ENCODE results near the gene PCDHGB3. TPM values are rescaled to one million over a fixed set of nuclear protein-coding genes. Genes with fewer than 3 reads are reported as not detected.
A peak's percentile ranks its signal among the peaks of the same experiment; 100 is the strongest.

Gene PCDHGB3
- polyA plus RNA-seq, 1 of the 3 experiments (the other 2 are of a cell fraction), result 0.53 TPM

- Histone ChIP-seq H2AFZ (ENCODE audit: low read depth) (peak within 1 kb of the TSS; percentile 76), H3K79me2 (ENCODE audit: insufficient read depth) (0 out of 2 replicates have a peak, but pooled peaks cover 5% of the 10 kb centered on the region), H3K27ac (ENCODE audit: low read depth in 2 of 2, low read length in 1 of 2) (peak within 1 kb of the TSS; percentile 55 to 83), H3K27me3 (ENCODE audit: insufficient read depth) (no peaks in the 10 kb centered on the region), H3K4me3 (ENCODE audit: low read depth in 2 of 2, low read length in 1 of 2) (peak within 1 kb of the TSS; percentile 53 to 62), H3K9ac (peak within 1 kb of the TSS; percentile 74), H3K9me3 (no peaks in the 10 kb centered on the region), H4K20me1 (ENCODE audit: insufficient read depth) (no peaks in the 10 kb centered on the region), H3K4me2 (peak within 1 kb of the TSS; percentile 58), H3F3A (replicated peaks; ENCODE audit: insufficient read depth) (no peaks in the 10 kb centered on the region), H3K4me1 (ENCODE audit: control insufficient read depth in 1 of 2, insufficient read depth in 2 of 2, low read depth in 1 of 2, low read length in 1 of 2) (no peaks in the 10 kb centered on the region; a peak in 1 of 4 replicates), H3K9me2 (no peaks in the 10 kb centered on the region), H3K36me3 (replicated peaks in 1 of 2; ENCODE audit: control insufficient read depth in 1 of 2, insufficient read depth in 2 of 2, low read length in 1 of 2) (peaks cover 0 to 4% of the 10 kb centered on the region in 2 experiments)
- DNase-seq, result peak; percentile 70
- ChIA-PET CTCF (interaction anchor here (1.0 to 2.2 kb wide), 14 partner anchors 11 to 261 kb away, joined by 3 to 16 read pairs (median 4); partner anchors contain the start of genes PCDHB14 and PCDHB4), POLR2A (interaction anchor here (1.2 to 1.5 kb wide), 3 partner anchors 62 to 178 kb away, joined by 3 to 6 read pairs (median 4); partner anchors contain the start of gene TAF7)
- 30% methylated on average over 36 of the region's 37 CpGs for WGBS (ENCODE audit: low lambda C conversion rate)
- TF ChIP-seq SMC3 (IDR thresholded peaks at IDR 0.05; ENCODE audit: low read depth, low read length) (peak; percentile 60), TEAD4 (IDR thresholded peaks at IDR 0.05; ENCODE audit: borderline replicate concordance, insufficient read depth) (no peak), RAD21 (IDR thresholded peaks at IDR 0.05; ENCODE audit: low read length) (peak; percentile 83), JUND (IDR thresholded peaks at IDR 0.05) (no peak), YY1 (IDR thresholded peaks at IDR 0.05; ENCODE audit: low read depth) (peak; percentile 63; the same call in 1 of the 2 replicates), TAF1 (IDR thresholded peaks at IDR 0.05; ENCODE audit: borderline replicate concordance, low read depth, low read length) (no peak), CTCF (IDR thresholded peaks at IDR 0.05) (peak; percentile 65), ELF1 (IDR thresholded peaks at IDR 0.05) (no peak), NFIC (IDR thresholded peaks at IDR 0.05; ENCODE audit: borderline replicate concordance) (no peak), GATA2 (CRISPR knock-in tag; IDR thresholded peaks at IDR 0.05) (no peak)
These were observed 12.6 kb downstream of the PCDHGB3 start, which contains the start of gene PCDHGA7 for GRCh38 chr5:141382469-141383294. TSS of gene PCDHGA7 (plus strand) at chr5:141382742. CDS start at chr5:141382900, 158 bp downstream.

GRCh38 chr5:141383345-141383744, 13.3 kb downstream of the PCDHGB3 start:
- ChIA-PET POLR2A (interaction anchor here (1.2 to 1.5 kb wide), 2 partner anchors 174 to 177 kb away, joined by 4 to 6 read pairs; no protein-coding TSS in a partner anchor), CTCF (interaction anchor here (1.0 to 2.2 kb wide), 11 partner anchors 12 to 261 kb away, joined by 3 to 16 read pairs (median 5); partner anchors contain the start of genes PCDHB14 and PCDHB4)
- WGBS (ENCODE audit: low lambda C conversion rate), result 64% methylated on average over 21 of the region's 21 CpGs
- Histone ChIP-seq H3K27ac (ENCODE audit: low read depth in 2 of 2, low read length in 1 of 2) (no peak overlapping the region; a peak in 1 of 4 replicates), H3K9me2 (no peaks in the 10 kb centered on the region), H3K27me3 (ENCODE audit: insufficient read depth) (no peaks in the 10 kb centered on the region), H3K4me1 (ENCODE audit: control insufficient read depth in 1 of 2, insufficient read depth in 2 of 2, low read depth in 1 of 2, low read length in 1 of 2) (no peaks in the 10 kb centered on the region; a peak in 1 of 4 replicates), H3K9me3 (0 out of 2 replicates have a peak, but pooled peaks cover under 1% of the 10 kb centered on the region), H3F3A (replicated peaks; ENCODE audit: insufficient read depth) (no peaks in the 10 kb centered on the region), H3K4me2 (peak overlapping the region; percentile 58; the same call in 1 of the 2 replicates), H3K4me3 (ENCODE audit: low read depth in 2 of 2, low read length in 1 of 2) (peak overlapping the region; percentile 53 to 62), H3K9ac (no peak overlapping the region), H4K20me1 (ENCODE audit: insufficient read depth) (no peaks in the 10 kb centered on the region), H2AFZ (ENCODE audit: low read depth) (peak overlapping the region; percentile 76; the same call in 1 of the 2 replicates), H3K79me2 (ENCODE audit: insufficient read depth) (0 out of 2 replicates have a peak, but pooled peaks cover 5% of the 10 kb centered on the region), H3K36me3 (replicated peaks in 1 of 2; ENCODE audit: control insufficient read depth in 1 of 2, insufficient read depth in 2 of 2, low read length in 1 of 2) (peaks cover 0 to 4% of the 10 kb centered on the region in 2 experiments)
- no peak for TF ChIP-seq MXI1 (IDR thresholded peaks at IDR 0.05; ENCODE audit: low read depth, low read length)
- no peak for TF ChIP-seq TEAD4 (IDR thresholded peaks at IDR 0.05; ENCODE audit: borderline replicate concordance, insufficient read depth)
- no peak for TF ChIP-seq ZBTB33 (IDR thresholded peaks at IDR 0.05; ENCODE audit: borderline replicate concordance, low read depth)
- TF ChIP-seq POLR2AphosphoS5 (IDR thresholded peaks at IDR 0.05; ENCODE audit: low read depth, low read length), result no peak
- no peak for TF ChIP-seq JUND (IDR thresholded peaks at IDR 0.05)
- TF ChIP-seq EP300 (IDR thresholded peaks at IDR 0.05; ENCODE audit: borderline replicate concordance in 1 of 2, low read depth in 1 of 2, low read length in 1 of 2), result no peak
- TF ChIP-seq USF2 (IDR thresholded peaks at IDR 0.05; ENCODE audit: borderline replicate concordance, low read depth, low read length), result no peak
- no peak for TF ChIP-seq FOXJ3 (CRISPR knock-in tag; IDR thresholded peaks at IDR 0.05)
- TF ChIP-seq USF1 (IDR thresholded peaks at IDR 0.05; ENCODE audit: borderline replicate concordance, low read depth), result no peak
- no peak for TF ChIP-seq SMC3 (IDR thresholded peaks at IDR 0.05; ENCODE audit: low read depth, low read length)
- DNase-seq, result no peak

Measured in SK-N-SH (cell line).